ENCODE results near the gene MINDY4.

DNA sequence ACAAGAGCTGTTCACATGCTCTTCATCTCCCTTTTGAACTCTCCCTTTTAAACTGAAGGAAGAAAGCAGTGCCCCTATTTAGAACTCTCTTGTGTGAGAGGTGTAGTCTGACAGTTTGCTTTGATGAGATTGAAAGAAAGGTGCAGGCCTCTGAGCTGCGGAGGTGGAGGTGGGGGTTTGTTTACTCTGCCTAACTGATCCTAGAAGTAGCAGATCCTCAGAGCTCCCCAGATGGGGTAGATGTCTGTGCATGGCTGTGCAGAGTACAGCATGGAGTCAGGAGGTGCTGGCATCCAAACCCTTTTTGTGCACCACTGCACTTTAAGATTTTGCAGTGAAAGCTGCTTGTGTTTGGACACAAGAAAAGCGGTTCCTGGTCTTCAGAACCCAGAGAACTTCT lies 58.3 kb downstream of the MINDY4 start:
- no peak for TF ChIP-seq POLR2AphosphoS5 (IDR thresholded peaks at IDR 0.05)
- TF ChIP-seq EP300 (IDR thresholded peaks at IDR 0.05), result no peak
